GM12878 (cell line): Measurements from ENCODE around the gene ANXA9. TPM values are rescaled to one million over a fixed set of nuclear protein-coding genes. Genes with fewer than 3 reads are reported as not detected.

Experiments
- ATAC-seq: fragments of 200-7000 bp; cut with Tn5 transposase; 3 replicates; pipeline ENCODE4 v1.9.1; 2020; ENCODE audit warnings: mild to moderate bottlenecking, moderate library complexity
- BruUV-seq: library from RNA; stranded (reverse); fragments of 400-500 nt; replicated peaks from 2 replicates; lab custom pipeline; 2021; lab: Mats Ljungman, UMichigan
- CTCF ChIA-PET: fragments of 300-600 bp; sonication (Branson Sonifier 250); formaldehyde crosslinking; extraction: SDS; loops from one replicate; lab custom pipeline; 2021; ENCODE audit warnings: inconsistent platforms; lab: Yijun Ruan, JAX
- POLR2A ChIA-PET: fragments of 350-600 bp; formaldehyde crosslinking; extraction: SDS; loops from one replicate; lab custom pipeline; 2021; ENCODE audit warnings: inconsistent platforms; lab: Charles Lee
- RAD21 ChIA-PET: fragments of 300-600 bp; sonication (Branson Sonifier 250); formaldehyde crosslinking; loops from one replicate; lab custom pipeline; 2023; ENCODE audit warnings: antibody characterized with exemption; ENCODE audit not compliant: unreplicated experiment; lab: Charles Lee
- SMC1A ChIA-PET: fragments of 300-600 bp; sonication (Branson Sonifier 250); formaldehyde crosslinking; loops from one replicate; lab custom pipeline; 2023; ENCODE audit not compliant: unreplicated experiment, uncharacterized antibody; lab: Charles Lee
- DNase-seq: peaks from one replicate; pipeline ENCODE4 v3.0.0-alpha.2; 2011; ENCODE audit warnings: low read depth, low spot score
- FAIRE-seq: peaks from 3 replicates; lab custom pipeline; 2011; peaks lifted over from hg19 to GRCh38; lab: Jason Lieb, UNC
- H2AFZ ChIP-seq: 2 replicates; pipeline ENCODE4 v1.6.0; 2011; ENCODE audit warnings: low read depth, low read length, control low read depth; ENCODE audit not compliant: control insufficient read depth
- H3K27ac ChIP-seq: 2 replicates; pipeline ENCODE4 v1.5.1; 2011; ENCODE audit warnings: control low read depth; ENCODE audit not compliant: control insufficient read depth, insufficient read depth
- H3K27me3 ChIP-seq, 2 experiments: replicated peaks in 1 of 2; 2 replicates each; pipeline versions ENCODE4 v1.6.0 to v1.6.1; 2011; ENCODE audit warnings: low read length in 1 of 2; ENCODE audit not compliant: control insufficient read depth in 2 of 2, insufficient read depth in 2 of 2
- H3K36me3 ChIP-seq, 2 experiments: 2 replicates each; pipeline ENCODE4 v1.5.1; 2011; ENCODE audit warnings: low read length in 1 of 2; ENCODE audit not compliant: control insufficient read depth in 2 of 2, insufficient read depth in 2 of 2
- H3K4me1 ChIP-seq: 2 replicates; pipeline ENCODE4 v1.6.1; 2011; ENCODE audit warnings: mild to moderate bottlenecking, low read length, moderate library complexity, mixed read lengths; ENCODE audit not compliant: control insufficient read depth, insufficient read depth
- H3K4me2 ChIP-seq: 2 replicates; pipeline ENCODE4 v1.6.0; 2011; ENCODE audit warnings: control low read depth; ENCODE audit not compliant: control insufficient read depth, insufficient read depth
- H3K4me3 ChIP-seq: fragments of 200-600 bp; sonication (generic); 2 replicates; pipeline ENCODE4 v1.5.1; 2016
- H3K79me2 ChIP-seq: 2 replicates; pipeline ENCODE4 v1.6.0; 2011; ENCODE audit warnings: low read length; ENCODE audit not compliant: control insufficient read depth, insufficient read depth
- H3K9ac ChIP-seq: 2 replicates; pipeline ENCODE4 v1.8.0; 2011; ENCODE audit warnings: low read length, control low read depth, mixed read lengths; ENCODE audit not compliant: control insufficient read depth, insufficient read depth
- H3K9me3 ChIP-seq: replicated peaks from 3 replicates; pipeline ENCODE4 v1.5.1; 2011; ENCODE audit warnings: mild to moderate bottlenecking, low read length; ENCODE audit not compliant: control insufficient read depth, insufficient read depth
- H4K20me1 ChIP-seq: 2 replicates; pipeline ENCODE4 v1.6.0; 2011; ENCODE audit not compliant: control insufficient read depth, insufficient read depth
- BACH1 ChIP-seq: fragments of 450-650 bp; IDR thresholded peaks from 2 replicates; pipeline ENCODE4 v1.6.1; 2017; ENCODE audit warnings: mild to moderate bottlenecking, borderline replicate concordance
- CREB1 ChIP-seq: IDR thresholded peaks from 2 replicates; pipeline ENCODE4 v1.6.1; 2012; ENCODE audit warnings: low read depth, mild to moderate bottlenecking, inconsistent platforms
- CTCF ChIP-seq, 3 experiments: IDR thresholded peaks in 2 of 3; conservative IDR thresholded peaks in 1 of 3; 2 replicates each; pipeline ENCODE4 v1.5.1; 2011; ENCODE audit warnings: low read depth in 3 of 3, low read length in 3 of 3, mild to moderate bottlenecking in 3 of 3, control low read depth in 2 of 3, moderate library complexity in 2 of 3, inconsistent platforms in 1 of 3, mixed read lengths in 1 of 3; ENCODE audit not compliant: control insufficient read depth in 2 of 3, insufficient read depth in 1 of 3; ENCODE audit errors: extremely low read depth in 1 of 3
- LARP7 ChIP-seq: fragments of 450-650 bp; IDR thresholded peaks from 2 replicates; pipeline ENCODE4 v1.6.1; 2017; ENCODE audit warnings: mild to moderate bottlenecking
- MEF2B ChIP-seq: fragments of 450-650 bp; IDR thresholded peaks from 2 replicates; pipeline ENCODE4 v1.6.1; 2018; ENCODE audit warnings: mild to moderate bottlenecking, moderate library complexity; ENCODE audit not compliant: partially characterized antibody, poor library complexity, severe bottlenecking
- NKRF ChIP-seq: fragments of 450-650 bp; conservative IDR thresholded peaks from 2 replicates; pipeline ENCODE4 v1.6.1; 2017; ENCODE audit warnings: mild to moderate bottlenecking, moderate library complexity
- PKNOX1 ChIP-seq: fragments of 450-650 bp; IDR thresholded peaks from 2 replicates; pipeline ENCODE4 v1.6.1; 2016; ENCODE audit warnings: mild to moderate bottlenecking
- RB1 ChIP-seq: fragments of 450-650 bp; formaldehyde crosslinking; IDR thresholded peaks from 2 replicates; pipeline ENCODE4 v1.6.1; 2017; ENCODE audit warnings: mild to moderate bottlenecking, borderline replicate concordance
- SMAD1 ChIP-seq: fragments of 450-650 bp; IDR thresholded peaks from 2 replicates; pipeline ENCODE4 v1.6.1; 2018; ENCODE audit warnings: mild to moderate bottlenecking, low read depth; ENCODE audit not compliant: partially characterized antibody
- SMC3 ChIP-seq: IDR thresholded peaks from 2 replicates; pipeline ENCODE4 v1.6.1; 2011; ENCODE audit warnings: low read length, improper control_type of control experiment, borderline replicate concordance
- SP1 ChIP-seq: IDR thresholded peaks from one replicate; pipeline ENCODE4 v1.6.1; 2011; ENCODE audit warnings: low read depth, low read length
- ZNF384 ChIP-seq: IDR thresholded peaks from 2 replicates; pipeline ENCODE4 v1.6.1; 2012; ENCODE audit warnings: low read depth, mild to moderate bottlenecking, low read length, improper control_type of control experiment, borderline replicate concordance
- ZNF622 ChIP-seq: fragments of 450-650 bp; IDR thresholded peaks from 2 replicates; pipeline ENCODE4 v1.6.1; 2017; ENCODE audit warnings: mild to moderate bottlenecking, inconsistent platforms
- WGBS: methylation state at CpG from one replicate; pipeline ENCODE4 v1.1.6; 2016; ENCODE audit warnings: low lambda C conversion rate; ENCODE audit not compliant: insufficient replicate concordance, insufficient coverage; ENCODE audit errors: missing lambda C conversion rate; 5-methylcytosine and 5-hydroxymethylcytosine counted together
- in situ Hi-C: fragments of 300-500 bp; cut with MboI; formaldehyde crosslinking; loops from 9 replicates; pipeline ENCODE4 v1.14.3; 2018; ENCODE audit warnings: mixed read lengths
- intact Hi-C: fragments of 100-400 bp; cut with micrococcal nuclease; formaldehyde crosslinking; loops from one replicate; pipeline ENCODE4 v1.14.2; 2022; ENCODE audit not compliant: unreplicated experiment
- polyA plus RNA-seq, 11 experiments: library from polyadenylated mRNA; depleted of rRNA in 4 of 11; unstranded in 6 of 11; stranded (reverse) in 5 of 11; fragments of >200 nt; fragmentation: Nextera tagmentation in 4 of 11; fragmentation: Illumina TruSeq in 1 of 11; extraction: Ambion mirVana in 4 of 11; extraction: Trizol in 1 of 11; gene quantifications; 1 replicate in 1 of 11; 2 replicates in 10 of 11; pipeline versions ENCODE4 v1.2.1 to v1.2.3, GENCODE V29; 2011 to 2016; ENCODE audit warnings: inconsistent platforms in 2 of 11, missing spikeins in 2 of 11, low read depth in 1 of 11
- total RNA-seq, 4 experiments: library from RNA; depleted of rRNA in 3 of 4; stranded (reverse); fragments of >200 nt in 3 of 4; fragmentation: Illumina TruSeq in 1 of 4; extraction: Trizol in 1 of 4; gene quantifications; 2 replicates each; pipeline versions ENCODE4 v1.2.1 to v1.2.3, GENCODE V29; 2013 to 2021
- TF ChIP-seq, protein P1 (sequence below): fragments of 450-650 bp; IDR thresholded peaks from 2 replicates; pipeline ENCODE4 v1.6.1; 2017; ENCODE audit warnings: mild to moderate bottlenecking

ANXA9 gene
- total and polyA plus RNA-seq, 10 of the 15 experiments (the other 5 are each of a cell fraction or from before 2014, with no cell fraction given) = 0.04 to 0.43 (median 0.18) TPM; not detected in 4

DNA sequence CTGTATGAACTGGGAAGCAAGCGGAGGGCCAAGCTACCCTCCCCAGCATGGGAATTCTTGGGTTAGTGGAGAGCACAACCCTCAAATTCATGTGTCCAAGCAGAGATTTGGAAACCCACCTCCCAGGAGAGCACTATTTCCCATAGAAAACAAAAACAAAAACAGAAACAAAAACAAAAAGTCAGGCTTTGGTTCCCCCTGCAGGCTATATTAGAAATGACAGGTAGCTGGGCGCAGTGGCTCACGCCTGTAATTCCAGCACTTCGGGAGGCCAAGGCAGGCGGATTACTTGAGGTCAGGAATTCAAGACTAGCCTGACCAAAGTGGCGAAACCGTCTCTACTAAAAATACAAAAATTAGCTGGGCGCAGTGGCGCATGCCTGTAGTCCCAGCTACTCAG is 13.8 kb downstream of the ANXA9 start (continued):
- TF ChIP-seq, protein P1, sequence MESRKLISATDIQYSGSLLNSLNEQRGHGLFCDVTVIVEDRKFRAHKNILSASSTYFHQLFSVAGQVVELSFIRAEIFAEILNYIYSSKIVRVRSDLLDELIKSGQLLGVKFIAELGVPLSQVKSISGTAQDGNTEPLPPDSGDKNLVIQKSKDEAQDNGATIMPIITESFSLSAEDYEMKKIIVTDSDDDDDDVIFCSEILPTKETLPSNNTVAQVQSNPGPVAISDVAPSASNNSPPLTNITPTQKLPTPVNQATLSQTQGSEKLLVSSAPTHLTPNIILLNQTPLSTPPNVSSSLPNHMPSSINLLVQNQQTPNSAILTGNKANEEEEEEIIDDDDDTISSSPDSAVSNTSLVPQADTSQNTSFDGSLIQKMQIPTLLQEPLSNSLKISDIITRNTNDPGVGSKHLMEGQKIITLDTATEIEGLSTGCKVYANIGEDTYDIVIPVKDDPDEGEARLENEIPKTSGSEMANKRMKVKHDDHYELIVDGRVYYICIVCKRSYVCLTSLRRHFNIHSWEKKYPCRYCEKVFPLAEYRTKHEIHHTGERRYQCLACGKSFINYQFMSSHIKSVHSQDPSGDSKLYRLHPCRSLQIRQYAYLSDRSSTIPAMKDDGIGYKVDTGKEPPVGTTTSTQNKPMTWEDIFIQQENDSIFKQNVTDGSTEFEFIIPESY = no peak
- 0 out of 2 replicates have a peak, but pooled peaks have one; percentile 10 for TF ChIP-seq PKNOX1
- no peak for TF ChIP-seq SP1
- TF ChIP-seq SMAD1 = no peak
- no peak for TF ChIP-seq RB1

GRCh38 chr1:150997126-150997872 is 15.2 kb downstream of the ANXA9 start:
- in situ Hi-C loops = loop anchor here (5.0 kb wide), 1 partner anchor 740 kb away; the partner anchor contains the start of gene CA14
- 75% methylated on average over 20 of the region's 20 CpGs for WGBS
- H4K20me1 ChIP-seq = no peaks in the 10 kb centered on the region
- no peak overlapping the region for H3K4me3 ChIP-seq
- H3K36me3 ChIP-seq = no peaks in the 10 kb centered on the region; a peak in 1 of 4 replicates
- ChIA-PET SMC1A (interaction anchor here (2.5 to 4.5 kb wide), 2 partner anchors 9 to 23 kb away, joined by 7 to 34 read pairs; partner anchors contain the start of genes CERS2 and MINDY1), POLR2A (interaction anchor here (0.6 to 0.9 kb wide), 2 partner anchors 111 to 239 kb away, joined by 3 to 5 read pairs; partner anchors contain the start of gene CTXND2), CTCF (interaction anchor here (0.6 to 16.2 kb wide), 8 partner anchors 9 to 742 kb away, joined by 3 to 252 read pairs (median 11); partner anchors contain the start of genes ANXA9, CERS2, MINDY1 and TNFAIP8L2), RAD21 (interaction anchor here (1.2 to 2.6 kb wide), 4 partner anchors 9 to 102 kb away, joined by 3 to 20 read pairs (median 11); partner anchors contain the start of genes ANXA9 and MINDY1)
- DNase-seq (no peak), FAIRE-seq (no peak), ATAC-seq (no peak)
- no peaks in the 10 kb centered on the region for H3K27me3 ChIP-seq
- H3K9me3 ChIP-seq = no peaks in the 10 kb centered on the region
- intact Hi-C loops = loop anchor here (10.0 kb wide), 1 partner anchor 742 kb away; the partner anchor contains the start of gene CA14
- no peak overlapping the region for H3K9ac ChIP-seq
- H3K4me1 ChIP-seq = no peaks in the 10 kb centered on the region
- H3K27ac ChIP-seq = no peak overlapping the region
- no TSS peak for BruUV-seq
- no peak overlapping the region for H3K4me2 ChIP-seq
- H3K79me2 ChIP-seq = no peaks in the 10 kb centered on the region
- H2AFZ ChIP-seq = no peak overlapping the region
- no peak for TF ChIP-seq NKRF
- no peak for TF ChIP-seq LARP7
- TF ChIP-seq SMC3 = no peak
- TF ChIP-seq BACH1 = no peak
- no peak for TF ChIP-seq CTCF (IDR thresholded peaks at IDR 0.05 in 2 of 3, conservative IDR thresholded peaks at IDR 0.05 in 1 of 3; ENCODE audit: control insufficient read depth in 2 of 3, extremely low read depth in 1 of 3, insufficient read depth in 1 of 3, low read depth in 3 of 3, low read length in 3 of 3)
- TF ChIP-seq ZNF622 = no peak
- no peak for TF ChIP-seq ZNF384
- no peak for TF ChIP-seq CREB1
- no peak for TF ChIP-seq MEF2B
